GM10847 (cell line): ENCODE results near the gene SLC39A11.

Source experiments
- POLR2A ChIP-seq: IDR thresholded peaks from 2 replicates; pipeline ENCODE4 v1.6.1; 2011; ENCODE audit not compliant: insufficient read length; ENCODE audit errors: extremely low read depth

SLC39A11 gene

GRCh38 chr17:72883351-72883750 lies 209.1 kb downstream of the SLC39A11 start:
- TF ChIP-seq POLR2A, result no peak

GRCh38 chr17:72882426-72882825 lies 210.1 kb downstream of the SLC39A11 start:
- TF ChIP-seq POLR2A, result no peak

GRCh38 chr17:72879877-72880276 lies 212.6 kb downstream of the SLC39A11 start:
- no peak for TF ChIP-seq POLR2A

- TF ChIP-seq POLR2A, result no peak
Observed at GRCh38 chr17:72878975-72879660, 213.4 kb downstream of the SLC39A11 start.

DNA sequence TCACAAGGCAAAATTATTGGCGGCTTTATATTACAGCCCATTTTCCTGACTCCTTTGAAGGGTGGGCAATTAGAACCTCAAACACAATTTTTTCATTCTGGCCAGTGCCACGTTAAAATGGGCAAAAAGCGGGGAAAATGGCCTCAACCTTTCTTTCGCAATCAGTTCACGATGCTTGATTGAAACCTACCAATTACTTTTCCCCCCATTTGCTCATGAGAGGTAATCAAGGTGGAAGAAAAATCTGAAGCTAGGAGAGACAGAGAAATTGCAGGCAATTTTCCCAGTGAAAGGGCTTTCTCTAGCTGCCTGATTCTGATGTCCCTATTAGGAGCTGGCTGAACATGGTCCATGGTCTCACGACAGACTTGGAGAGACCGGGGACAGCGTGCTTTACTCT lies 215.1 kb downstream of the SLC39A11 start:
- no peak for TF ChIP-seq POLR2A

- TF ChIP-seq POLR2A, result no peak
Observed at GRCh38 chr17:72876413-72876812, 216.1 kb downstream of the SLC39A11 start.

GRCh38 chr17:72875361-72875760 lies 217.1 kb downstream of the SLC39A11 start:
- TF ChIP-seq POLR2A, result no peak

GRCh38 chr17:72872396-72872795 lies 220.1 kb downstream of the SLC39A11 start:
- TF ChIP-seq POLR2A, result no peak

DNA sequence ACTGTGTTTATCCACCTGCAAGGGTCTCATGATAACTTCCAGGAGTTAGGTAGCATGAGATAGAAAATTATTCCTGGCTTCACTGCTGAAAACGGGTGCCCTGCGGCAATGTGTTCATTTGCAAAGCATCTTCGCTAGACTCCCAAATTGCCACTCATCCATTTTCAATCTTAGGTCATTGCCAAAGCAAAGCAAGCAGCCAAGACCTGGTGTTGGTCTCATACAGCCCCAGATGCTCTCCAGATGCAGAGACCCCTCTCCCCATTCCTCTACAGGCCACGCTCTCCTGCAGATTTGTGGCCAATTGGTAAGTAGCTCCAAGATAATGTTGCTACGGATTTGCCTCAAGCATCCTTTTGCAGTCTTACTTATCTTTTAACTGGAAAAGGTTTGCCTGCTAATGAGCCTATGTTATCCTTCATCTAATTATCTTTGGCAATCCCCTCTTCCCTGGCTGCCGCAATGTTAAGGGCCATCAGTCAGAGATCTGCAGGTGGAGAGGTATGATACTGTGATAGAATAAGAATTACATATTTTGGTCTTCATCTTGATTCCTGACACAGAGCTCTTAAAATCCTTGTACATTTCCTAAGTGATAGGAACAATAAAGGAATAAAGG lies 222.0 kb downstream of the SLC39A11 start:
- no peak for TF ChIP-seq POLR2A

- TF ChIP-seq POLR2A, result no peak
Observed at GRCh38 chr17:72869630-72870029, 222.9 kb downstream of the SLC39A11 start.

DNA sequence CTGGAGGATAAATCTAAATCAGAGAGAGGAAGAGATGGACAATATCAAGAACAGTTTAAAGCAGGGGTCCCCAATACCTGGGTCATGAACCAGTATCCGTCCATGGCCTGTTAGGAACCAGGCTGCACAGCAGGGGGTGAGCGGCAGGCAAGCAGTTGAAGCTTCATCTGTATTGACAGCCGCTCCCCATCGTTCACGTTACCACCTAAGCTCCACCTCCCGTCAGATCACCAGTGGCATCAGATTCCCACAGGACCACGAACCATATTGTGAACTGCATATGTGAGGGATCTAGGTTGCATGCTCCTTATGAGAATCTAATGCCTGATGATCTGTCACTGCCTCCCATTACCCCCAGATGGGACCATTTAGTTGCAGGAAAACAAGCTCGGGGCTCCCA lies 226.5 kb downstream of the SLC39A11 start:
- no peak for TF ChIP-seq POLR2A

- no peak for TF ChIP-seq POLR2A
Observed at GRCh38 chr17:72863526-72864211, 228.8 kb downstream of the SLC39A11 start.

- TF ChIP-seq POLR2A, result no peak
Observed at GRCh38 chr17:72862276-72862999, 230.1 kb downstream of the SLC39A11 start.

- no peak for TF ChIP-seq POLR2A
Observed at GRCh38 chr17:72861811-72862210, 230.7 kb downstream of the SLC39A11 start.

GRCh38 chr17:72860778-72861177 lies 231.7 kb downstream of the SLC39A11 start:
- TF ChIP-seq POLR2A, result no peak

DNA sequence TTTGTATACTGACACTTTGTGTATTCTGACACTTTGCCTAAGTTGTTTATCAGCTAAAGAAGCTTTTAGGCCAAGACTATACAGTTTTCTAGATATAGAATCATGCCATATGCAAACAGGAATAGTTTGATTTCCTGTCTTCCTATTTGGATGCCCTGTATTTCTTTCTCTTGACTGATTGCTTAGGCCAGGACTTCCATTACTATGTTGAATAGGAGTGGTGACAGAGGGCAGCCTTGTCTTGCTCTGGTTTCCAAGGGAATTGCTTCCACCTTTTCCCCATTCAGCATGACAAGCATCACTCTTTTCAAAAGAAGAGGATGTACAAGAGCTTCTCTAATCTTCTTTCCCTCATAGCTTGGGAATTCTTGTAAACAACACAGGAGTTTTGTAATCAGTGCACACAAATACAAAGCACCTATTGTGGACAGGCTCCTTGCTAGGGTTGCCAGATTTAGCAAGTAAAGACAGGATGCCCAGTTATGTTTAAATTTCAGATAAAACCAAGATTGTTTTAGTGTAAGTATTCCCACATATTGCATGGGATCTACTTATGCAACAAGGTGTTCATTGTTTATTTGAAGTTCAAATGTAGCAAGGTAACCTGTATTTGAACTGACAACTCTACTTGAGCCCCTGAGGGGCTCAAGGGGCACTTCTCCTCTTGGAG lies 233.5 kb downstream of the SLC39A11 start:
- no peak for TF ChIP-seq POLR2A
